Thyroid gland (tissue), 4 donors: Measurements from ENCODE around the gene FAM149B1. TPM values are rescaled to one million over a fixed set of nuclear protein-coding genes. Genes with fewer than 3 reads are reported as not detected.
A peak's percentile ranks its signal among the peaks of the same experiment; 100 is the strongest.

Experiments used
- DNase-seq, 2 donors: peaks; one replicate each; pipeline ENCODE4 v3.0.0-alpha.2; 2019
- H3K27ac ChIP-seq, 3 donors: fragments of 200-600 bp; sonication (generic); 1 replicate in 2 of 3; 2 replicates in 1 of 3; pipeline ENCODE4 v1.5.1; 2016 to 2019; ENCODE audit warnings: mild to moderate bottlenecking in 1 of 3, moderate library complexity in 1 of 3
- H3K27me3 ChIP-seq: fragments of 200-600 bp; sonication (generic); one replicate; pipeline ENCODE4 v1.5.1; 2019
- H3K36me3 ChIP-seq, 2 donors: fragments of 200-600 bp; sonication (generic); one replicate each; pipeline ENCODE4 v1.5.1; 2016 to 2019
- H3K4me1 ChIP-seq, 2 donors: fragments of 200-600 bp; sonication (generic); one replicate each; pipeline ENCODE4 v1.5.1; 2017 to 2019
- H3K4me3 ChIP-seq, 3 donors: fragments of 200-600 bp; sonication (generic); replicated peaks in 1 of 3; 1 replicate in 2 of 3; 2 replicates in 1 of 3; pipeline ENCODE4 v1.5.1; 2016; ENCODE audit warnings: mild to moderate bottlenecking in 1 of 3
- H3K9me3 ChIP-seq: fragments of 200-600 bp; sonication (generic); one replicate; pipeline ENCODE4 v1.5.1; 2017
- CTCF ChIP-seq, 6 experiments: fragments of 200-600 bp in 3 of 6; fragments of 450-650 bp in 3 of 6; sonication (generic) in 3 of 6; IDR thresholded peaks; one replicate each; pipeline ENCODE4 v1.5.1; 2016 to 2019; ENCODE audit warnings: antibody characterized with exemption in 6 of 6, mild to moderate bottlenecking in 2 of 6, inconsistent platforms in 1 of 6, moderate library complexity in 1 of 6
- POLR2A ChIP-seq, 2 donors: fragments of 450-650 bp; IDR thresholded peaks; one replicate each; pipeline ENCODE4 v1.6.1; 2017; ENCODE audit warnings: antibody characterized with exemption in 2 of 2, mild to moderate bottlenecking in 2 of 2, moderate library complexity in 1 of 2
- WGBS, 2 donors: methylation state at CpG; one replicate each; pipeline ENCODE4 v1.1.5; 2017; 5-methylcytosine and 5-hydroxymethylcytosine counted together
- intact Hi-C: fragments of 100-400 bp; cut with DNase I; formaldehyde crosslinking; loops from one replicate; pipeline ENCODE4 v1.15.1; 2023
- total RNA-seq, 4 donors: library from RNA; depleted of rRNA; stranded (reverse); fragments of >200 nt; gene quantifications; one replicate each; pipeline ENCODE4 v1.2.3, GENCODE V29; 2016

The FAM149B1 gene
- total RNA-seq, 4 donors from 2014 or later: 20.2 to 21.4 (median 20.9) TPM

GRCh38 chr10:73190188-73190587 is 22.3 kb downstream of the FAM149B1 start:
- intact Hi-C loops: no loop called here
- 93 to 98% methylated on average over 5 of the region's 5 CpGs for WGBS, 2 donors
- Histone ChIP-seq H3K27ac (no peak overlapping the region), H3K4me3 (no peak overlapping the region), H3K27me3 (no peaks in the 10 kb centered on the region), H3K36me3 (peaks cover 0 to 3% of the 10 kb centered on the region in 2 donors), H3K9me3 (no peaks in the 10 kb centered on the region), H3K4me1 (no peaks in the 10 kb centered on the region)
- no peak for DNase-seq
- TF ChIP-seq CTCF (IDR thresholded peaks at IDR 0.05) (no peak), POLR2A (IDR thresholded peaks at IDR 0.05) (no peak)

DNA sequence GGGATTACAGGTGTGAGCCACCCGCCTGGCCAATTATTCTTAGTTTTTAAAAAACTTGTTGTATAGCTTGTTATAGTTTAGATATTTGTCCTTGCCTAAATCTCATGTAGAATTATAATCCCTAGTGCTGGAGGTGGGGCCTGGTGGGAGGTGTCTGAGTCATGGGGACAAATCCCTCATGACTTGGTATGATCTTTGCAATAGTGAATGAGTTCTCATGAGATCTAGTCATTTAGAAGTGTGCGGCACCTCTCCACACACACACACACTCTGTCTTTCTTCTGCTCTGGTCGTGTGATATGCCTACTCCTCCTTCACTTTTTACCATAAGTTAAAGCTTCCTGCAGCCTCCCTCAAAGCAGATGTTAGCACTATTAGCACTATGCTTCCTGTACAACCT is 37.2 kb downstream of the FAM149B1 start:
- no peak overlapping the region for H3K27ac ChIP-seq
- intact Hi-C loops: no loop called here
- H3K4me3 ChIP-seq: no peak overlapping the region
- H3K27me3 ChIP-seq: no peaks in the 10 kb centered on the region
- no peaks in the 10 kb centered on the region for H3K9me3 ChIP-seq
- TF ChIP-seq POLR2A (IDR thresholded peaks at IDR 0.05): no peak
- no peak for TF ChIP-seq CTCF (IDR thresholded peaks at IDR 0.05)
- 90 to 96% methylated on average over 3 of the region's 3 CpGs for WGBS, 2 donors
- H3K36me3 ChIP-seq: peaks cover 0 to 6% of the 10 kb centered on the region in 2 donors
- no peak for DNase-seq
- H3K4me1 ChIP-seq: no peaks in the 10 kb centered on the region

GRCh38 chr10:73205890-73206289 is 38.0 kb downstream of the FAM149B1 start:
- H3K9me3 ChIP-seq: no peaks in the 10 kb centered on the region
- 97 to 98% methylated on average over 1 of the region's 1 CpG for WGBS, 2 donors
- H3K4me1 ChIP-seq: no peaks in the 10 kb centered on the region
- no peaks in the 10 kb centered on the region for H3K27me3 ChIP-seq
- TF ChIP-seq CTCF (IDR thresholded peaks at IDR 0.05) (no peak), POLR2A (IDR thresholded peaks at IDR 0.05) (no peak)
- no peak overlapping the region for H3K27ac ChIP-seq
- H3K4me3 ChIP-seq: no peak overlapping the region
- DNase-seq: no peak
- H3K36me3 ChIP-seq: peaks cover 0 to 6% of the 10 kb centered on the region in 2 donors
- intact Hi-C loops: no loop called here

GRCh38 chr10:73206385-73206784 is 38.5 kb downstream of the FAM149B1 start:
- intact Hi-C loops: no loop called here
- H3K27me3 ChIP-seq: no peaks in the 10 kb centered on the region
- H3K4me1 ChIP-seq: no peaks in the 10 kb centered on the region
- peaks cover 0 to 6% of the 10 kb centered on the region in 2 donors for H3K36me3 ChIP-seq
- no peak overlapping the region for H3K4me3 ChIP-seq
- 94 to 97% methylated on average over 5 of the region's 5 CpGs for WGBS, 2 donors
- no peak for DNase-seq
- no peaks in the 10 kb centered on the region for H3K9me3 ChIP-seq
- no peak for TF ChIP-seq POLR2A (IDR thresholded peaks at IDR 0.05)
- TF ChIP-seq CTCF (IDR thresholded peaks at IDR 0.05): no peak
- H3K27ac ChIP-seq: no peak overlapping the region

GRCh38 chr10:73207883-73208282 is 40.0 kb downstream of the FAM149B1 start:
- 87 to 91% methylated on average over 2 of the region's 2 CpGs for WGBS, 2 donors
- Histone ChIP-seq H3K4me3 (no peak overlapping the region), H3K27ac (no peak overlapping the region), H3K9me3 (no peaks in the 10 kb centered on the region), H3K4me1 (no peaks in the 10 kb centered on the region), H3K36me3 (peaks cover 0 to 6% of the 10 kb centered on the region in 2 donors), H3K27me3 (no peaks in the 10 kb centered on the region)
- TF ChIP-seq POLR2A (IDR thresholded peaks at IDR 0.05) (no peak), CTCF (IDR thresholded peaks at IDR 0.05) (no peak)
- intact Hi-C loops: no loop called here
- peak in 1 of 2 donors; percentile 6 for DNase-seq
